Keratinocyte (primary cell): ENCODE results near the gene HMGB2. TPM values are rescaled to one million over a fixed set of nuclear protein-coding genes. Genes with fewer than 3 reads are reported as not detected.

Source experiments
- DNase-seq: peaks from one replicate; pipeline ENCODE4 v3.0.0-alpha.2; 2011; ENCODE audit warnings: low read depth, missing footprints, low spot score
- FAIRE-seq: peaks from 2 replicates; lab custom pipeline; 2011; peaks lifted over from hg19 to GRCh38; lab: Jason Lieb, UNC
- H2AFZ ChIP-seq: 2 replicates; pipeline ENCODE4 v1.6.0; 2012; ENCODE audit warnings: low read length, control low read depth, inconsistent platforms; ENCODE audit not compliant: control insufficient read depth
- H3K27ac ChIP-seq: 2 replicates; pipeline ENCODE4 v1.5.1; 2011; ENCODE audit warnings: low read length; ENCODE audit not compliant: control insufficient read depth, insufficient read depth
- H3K27me3 ChIP-seq: 3 replicates; pipeline ENCODE4 v1.6.0; 2011; ENCODE audit warnings: low read length; ENCODE audit not compliant: control insufficient read depth, insufficient read depth; ENCODE audit errors: extremely low read depth
- H3K36me3 ChIP-seq, 2 experiments: 2 replicates in 1 of 2; 3 replicates in 1 of 2; pipeline ENCODE4 v1.5.1; 2011; ENCODE audit warnings: low read length in 2 of 2, mild to moderate bottlenecking in 1 of 2; ENCODE audit not compliant: control insufficient read depth in 2 of 2, insufficient read depth in 2 of 2; ENCODE audit errors: extremely low read depth in 1 of 2
- H3K4me1 ChIP-seq: 3 replicates; pipeline ENCODE4 v1.5.1; 2011; ENCODE audit warnings: low read length; ENCODE audit not compliant: control insufficient read depth, insufficient read depth; ENCODE audit errors: extremely low read depth
- H3K4me2 ChIP-seq: 3 replicates; pipeline ENCODE4 v1.6.0; 2011; ENCODE audit warnings: low read depth, low read length; ENCODE audit not compliant: control insufficient read depth, insufficient read depth; ENCODE audit errors: extremely low read depth
- H3K4me3 ChIP-seq, 3 experiments: fragments of 200-600 bp in 1 of 3; sonication (generic) in 1 of 3; 2 replicates in 2 of 3; 3 replicates in 1 of 3; pipeline ENCODE4 v1.5.1; 2011 to 2016; ENCODE audit warnings: low read length in 3 of 3, mild to moderate bottlenecking in 3 of 3, control low read depth in 2 of 3, inconsistent platforms in 1 of 3, low read depth in 1 of 3, mixed read lengths in 1 of 3, mixed run types in 1 of 3, moderate library complexity in 1 of 3; ENCODE audit not compliant: control insufficient read depth in 2 of 3, insufficient read depth in 2 of 3; ENCODE audit errors: extremely low read depth in 1 of 3
- H3K79me2 ChIP-seq: 2 replicates; pipeline ENCODE4 v1.6.0; 2012; ENCODE audit warnings: low read length; ENCODE audit not compliant: control insufficient read depth, insufficient read depth
- H3K9ac ChIP-seq: 3 replicates; pipeline ENCODE4 v1.6.0; 2011; ENCODE audit warnings: low read length; ENCODE audit not compliant: control insufficient read depth, insufficient read depth; ENCODE audit errors: extremely low read depth
- H3K9me1 ChIP-seq: 3 replicates; pipeline ENCODE4 v1.6.0; 2011; ENCODE audit warnings: low read length; ENCODE audit not compliant: control insufficient read depth, insufficient read depth; ENCODE audit errors: extremely low read depth
- H3K9me3 ChIP-seq: 2 replicates; pipeline ENCODE4 v1.5.1; 2012; ENCODE audit warnings: low read depth, low read length; ENCODE audit not compliant: control insufficient read depth
- H4K20me1 ChIP-seq: 3 replicates; pipeline ENCODE4 v1.6.0; 2011; ENCODE audit warnings: low read length; ENCODE audit not compliant: control insufficient read depth, insufficient read depth; ENCODE audit errors: extremely low read depth
- CTCF ChIP-seq, 3 experiments: IDR thresholded peaks in 1 of 3; conservative IDR thresholded peaks in 1 of 3; optimal IDR thresholded peaks in 1 of 3; 2 replicates in 2 of 3; 3 replicates in 1 of 3; pipeline versions ENCODE3 to v1.5.1; 2011; ENCODE audit warnings: low read length in 3 of 3, mild to moderate bottlenecking in 3 of 3, moderate library complexity in 2 of 3, control low read depth in 1 of 3, inconsistent platforms in 1 of 3; ENCODE audit not compliant: insufficient read depth in 2 of 3; ENCODE audit errors: extremely low read depth in 1 of 3
- EZH2 ChIP-seq: IDR thresholded peaks from one replicate; pipeline ENCODE4 v1.6.1; 2012; ENCODE audit warnings: inconsistent platforms, mild to moderate bottlenecking, low read length, moderate library complexity
- dilution Hi-C: fragments of 300-500 bp; cut with MboI; formaldehyde crosslinking; loops from one replicate; pipeline ENCODE4 v1.7.0; 2020; ENCODE audit warnings: low sequenced_read_pairs; ENCODE audit not compliant: extremely low pct_ligation_motif_present
- polyA plus RNA-seq, 5 experiments: library from polyadenylated mRNA; depleted of rRNA in 3 of 5; stranded (reverse) in 3 of 5; stranded (forward) in 1 of 5; unstranded in 1 of 5; fragments of >200 nt; gene quantifications; 1 replicate in 1 of 5; 2 replicates in 3 of 5; 3 replicates in 1 of 5; pipeline versions ENCODE4 v1.2.1 to v1.2.3, GENCODE V29; 2011 to 2012; ENCODE audit warnings: missing spikeins in 2 of 5, low read depth in 1 of 5, low replicate concordance in 1 of 5

The HMGB2 gene
- polyA plus RNA-seq, 1 donor (not counting 4 experiments of a cell fraction or from before 2014, with no cell fraction given) = 55.9 TPM

DNA sequence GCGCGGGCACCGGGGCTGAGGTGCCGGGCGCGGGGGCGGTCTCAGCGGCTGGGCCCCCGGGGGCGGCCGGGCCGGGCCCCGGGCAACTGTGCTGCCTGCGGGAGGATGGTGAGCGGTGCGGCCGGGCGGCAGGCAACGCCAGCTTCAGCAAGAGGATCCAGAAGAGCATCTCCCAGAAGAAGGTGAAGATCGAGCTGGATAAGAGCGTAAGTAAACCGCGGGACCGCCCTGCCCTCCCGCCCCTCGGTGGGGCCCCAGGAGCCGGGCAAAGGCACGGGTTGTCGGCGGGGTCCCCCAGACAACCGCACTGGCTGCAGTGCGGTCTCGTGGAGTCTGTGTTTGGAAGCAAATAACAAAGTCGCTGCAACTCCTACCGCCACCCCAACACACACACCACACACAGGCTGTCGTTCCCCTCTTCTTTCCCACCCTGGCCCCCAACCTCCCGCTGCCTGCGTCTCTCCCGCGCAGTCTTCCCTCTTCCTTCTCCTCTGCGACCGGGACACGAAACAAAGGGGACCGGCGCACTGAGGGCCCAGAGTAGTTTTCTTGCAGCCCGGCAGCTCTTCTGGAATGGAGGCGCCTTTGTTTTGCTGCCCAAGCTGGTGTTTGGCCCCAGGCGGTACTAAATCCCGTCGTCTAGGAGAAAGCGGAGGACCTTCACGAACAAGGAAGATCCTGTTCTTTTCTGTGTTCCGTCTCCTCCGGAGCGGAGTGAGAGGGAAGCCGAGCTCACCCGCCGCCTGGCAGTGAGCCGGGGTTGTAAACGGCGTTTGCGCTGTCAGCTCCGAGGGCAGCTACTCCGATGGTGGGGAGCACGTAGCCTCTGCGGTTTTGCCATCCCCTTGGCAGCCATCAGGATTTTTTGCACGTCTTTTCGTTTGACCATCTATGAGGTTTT lies 37.4 kb upstream of the HMGB2 start:
- no peaks in the 10 kb centered on the region for H4K20me1 ChIP-seq
- H2AFZ ChIP-seq = peak overlapping the region; percentile 96
- H3K4me2 ChIP-seq = peak overlapping the region; percentile 77
- no peaks in the 10 kb centered on the region for H3K36me3 ChIP-seq
- FAIRE-seq (peak; percentile 64), DNase-seq (no peak)
- dilution Hi-C loops = no loop called here
- no peaks in the 10 kb centered on the region for H3K9me1 ChIP-seq
- no peaks in the 10 kb centered on the region for H3K27me3 ChIP-seq
- H3K9ac ChIP-seq = peak overlapping the region; percentile 73
- H3K27ac ChIP-seq = peak overlapping the region; percentile 48
- H3K4me3 ChIP-seq = peak overlapping the region; percentile 90 to 96 (median 91)
- H3K79me2 ChIP-seq = peaks cover 13% of the 10 kb centered on the region
- H3K9me3 ChIP-seq = no peaks in the 10 kb centered on the region
- H3K4me1 ChIP-seq = peaks cover 18% of the 10 kb centered on the region
- no peak for TF ChIP-seq EZH2
- TF ChIP-seq CTCF (optimal IDR thresholded peaks at IDR 0.05 in 1 of 3, IDR thresholded peaks at IDR 0.05 in 1 of 3, conservative IDR thresholded peaks at IDR 0.05 in 1 of 3; ENCODE audit: extremely low read depth in 1 of 3, insufficient read depth in 2 of 3, low read length in 3 of 3) = no peak

- H3K36me3 ChIP-seq = no peaks in the 10 kb centered on the region
- no peaks in the 10 kb centered on the region for H3K27me3 ChIP-seq
- peaks cover 18% of the 10 kb centered on the region for H3K4me1 ChIP-seq
- H3K79me2 ChIP-seq = peaks cover 12% of the 10 kb centered on the region
- no peaks in the 10 kb centered on the region for H3K9me3 ChIP-seq
- H3K27ac ChIP-seq = peak within 1 kb of the TSS; percentile 69
- peak within 1 kb of the TSS; percentile 77 for H3K4me2 ChIP-seq
- peak; percentile 62 for DNase-seq
- peak within 1 kb of the TSS; percentile 90 to 96 (median 91) for H3K4me3 ChIP-seq
- no peak for TF ChIP-seq EZH2
- no peak for TF ChIP-seq CTCF (optimal IDR thresholded peaks at IDR 0.05 in 1 of 3, IDR thresholded peaks at IDR 0.05 in 1 of 3, conservative IDR thresholded peaks at IDR 0.05 in 1 of 3; ENCODE audit: extremely low read depth in 1 of 3, insufficient read depth in 2 of 3, low read length in 3 of 3)
- FAIRE-seq = peak; percentile 52
- dilution Hi-C loops = no loop called here
- peak within 1 kb of the TSS; percentile 74 for H3K9ac ChIP-seq
- H2AFZ ChIP-seq = peak within 1 kb of the TSS; percentile 96
- H4K20me1 ChIP-seq = no peaks in the 10 kb centered on the region
- no peaks in the 10 kb centered on the region for H3K9me1 ChIP-seq
Observed at GRCh38 chr4:173370477-173371291, 36.5 kb upstream of the HMGB2 start, which contains the start of gene SAP30. Gene SAP30, plus strand, starts transcription at chr4:173370954. Its CDS starts 229 bp downstream, at chr4:173371183.
